Cardiac fibroblast (primary cell): ENCODE results near the gene RTN4RL1.
A peak's percentile ranks its signal among the peaks of the same experiment; 100 is the strongest.
"Not testable (repeated sequence)": the region's sequence is repeated elsewhere in the genome, so short reads cannot be mapped to it uniquely, and the experiment has no call there.

Experiments
- DNase-seq, 2 donors: peaks; one replicate each; pipeline versions ENCODE4 v3.0.0 to v3.0.0-alpha.2; 2010; ENCODE audit warnings: low read depth in 2 of 2
- H3K4me3 ChIP-seq, 2 donors: replicated peaks in 1 of 2; 1 replicate in 1 of 2; 2 replicates in 1 of 2; pipeline ENCODE4 v1.5.1; 2011; ENCODE audit warnings: low read depth in 2 of 2, low read length in 2 of 2, mild to moderate bottlenecking in 2 of 2, moderate library complexity in 1 of 2
- CTCF ChIP-seq: IDR thresholded peaks from one replicate; pipeline ENCODE4 v1.5.1; 2011; ENCODE audit warnings: low read depth, mild to moderate bottlenecking, low read length, inconsistent platforms

The RTN4RL1 gene

DNA sequence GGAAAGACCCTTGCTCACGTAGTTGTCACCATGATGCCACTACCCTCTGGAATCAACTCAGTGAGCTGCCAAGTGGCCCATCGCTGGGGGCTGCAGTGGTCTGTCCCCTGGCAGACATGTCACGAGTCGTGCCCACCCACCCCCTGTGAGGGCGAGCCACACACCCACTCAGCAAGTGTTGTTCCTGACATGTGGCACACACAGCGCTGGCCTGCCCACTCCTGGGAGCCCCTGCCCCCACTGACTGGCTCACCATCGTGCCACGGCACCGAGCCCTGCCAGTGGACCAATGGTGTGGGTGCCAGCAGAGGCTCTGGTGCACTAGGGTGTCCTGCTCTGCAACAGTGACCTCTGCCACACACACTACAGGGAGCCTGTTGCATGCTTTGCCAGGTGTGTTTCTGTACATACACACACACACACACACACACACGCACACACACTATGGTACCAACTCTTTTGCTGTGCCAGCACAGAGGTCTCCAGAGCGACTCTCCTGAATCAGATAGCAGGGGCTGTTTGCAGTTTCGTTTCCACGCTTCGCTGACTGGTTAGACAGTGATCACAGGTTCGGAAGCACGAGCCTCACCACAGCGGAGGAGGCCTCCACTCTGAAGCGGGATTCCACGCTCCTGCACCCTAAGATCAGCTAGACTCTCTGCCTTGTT lies 7.7 kb downstream of the RTN4RL1 start:
- no peak overlapping the region for H3K4me3 ChIP-seq
- TF ChIP-seq CTCF = no peak
- DNase-seq = no peak

- no peak overlapping the region for H3K4me3 ChIP-seq
- DNase-seq = no peak
- TF ChIP-seq CTCF = no peak
Observed at GRCh38 chr17:2016494-2016893, 8.6 kb downstream of the RTN4RL1 start.

- no peak for DNase-seq
- no peak for TF ChIP-seq CTCF
- no peak overlapping the region for H3K4me3 ChIP-seq
Observed at GRCh38 chr17:2015314-2015713, 9.8 kb downstream of the RTN4RL1 start.

GRCh38 chr17:2013994-2014317 lies 11.2 kb downstream of the RTN4RL1 start:
- DNase-seq = no peak
- TF ChIP-seq CTCF = no peak
- no peak overlapping the region for H3K4me3 ChIP-seq

DNA sequence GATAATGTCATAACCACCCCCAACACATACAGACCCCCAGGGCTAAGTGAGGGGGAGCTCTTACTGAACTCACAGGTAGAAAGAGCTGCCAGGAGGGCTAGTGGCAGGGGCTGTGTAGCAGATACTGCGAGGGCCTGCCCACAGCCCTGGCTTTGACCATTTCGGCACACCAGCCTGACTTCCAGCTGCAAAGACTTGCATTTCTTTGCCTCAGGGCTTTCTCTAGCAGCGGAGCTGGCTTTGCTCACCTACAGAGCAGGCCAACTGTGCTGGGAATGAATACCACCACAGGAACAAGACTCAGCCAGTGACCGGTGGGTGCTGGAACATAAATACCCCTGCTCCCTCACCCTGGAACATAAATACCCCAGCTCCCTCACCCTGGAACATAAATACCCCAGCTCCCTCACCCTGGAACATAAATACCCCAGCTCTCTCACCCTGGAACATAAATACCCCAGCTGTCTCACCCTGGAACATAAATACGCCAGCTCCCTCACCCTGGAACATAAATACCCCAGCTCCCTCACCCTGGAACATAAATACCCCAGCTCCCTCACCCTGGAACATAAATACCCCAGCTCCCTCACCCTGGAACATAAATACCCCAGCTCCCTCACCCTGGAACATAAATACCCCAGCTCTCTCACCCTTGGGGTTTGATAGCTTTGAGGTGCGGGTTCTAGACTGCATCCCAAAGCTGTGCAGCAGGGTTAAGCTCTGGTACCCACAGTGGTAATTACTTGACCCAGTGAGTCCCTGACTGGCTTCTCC lies 11.7 kb downstream of the RTN4RL1 start:
- DNase-seq, H3K4me3 ChIP-seq: not testable (repeated sequence)

- no peak for TF ChIP-seq CTCF
- H3K4me3 ChIP-seq = no peak overlapping the region
Observed at GRCh38 chr17:2012499-2012898, 12.6 kb downstream of the RTN4RL1 start.

GRCh38 chr17:2011411-2012371 lies 13.4 kb downstream of the RTN4RL1 start:
- peak; percentile 22 to 65 for DNase-seq
- TF ChIP-seq CTCF = no peak
- no peak overlapping the region for H3K4me3 ChIP-seq

More at GRCh38 chr17:2012499-2012898, 12.6 kb downstream of the RTN4RL1 start:
- DNase-seq = no peak
